T-helper 2 cell treated with Interferon-gamma antibody and Interleukin-4, amounts not matched to agents 5 μg/mL and 100 μg/mL, for 36 hours (primary cell): Measurements from ENCODE around the gene C2orf74.
"Not testable (repeated sequence)": the region's sequence is repeated elsewhere in the genome, so short reads cannot be mapped to it uniquely, and the experiment has no call there.

Experiments used
- DNase-seq: peaks from one replicate; pipeline ENCODE4 v3.0.0; 2021; ENCODE audit warnings: low spot score
- H3K27ac Mint-ChIP-seq: one replicate; pipeline ENCODE4 v1.8.0; 2021; ENCODE audit warnings: mild to moderate bottlenecking, mixed read lengths
- H3K27me3 Mint-ChIP-seq: one replicate; pipeline ENCODE4 v1.8.0; 2021; ENCODE audit warnings: low read depth, mixed read lengths
- H3K36me3 Mint-ChIP-seq: one replicate; pipeline ENCODE4 v1.8.0; 2021; ENCODE audit warnings: low read depth, mixed read lengths
- H3K4me1 Mint-ChIP-seq: one replicate; pipeline ENCODE4 v1.8.0; 2021; ENCODE audit warnings: low read depth, mixed read lengths
- H3K4me3 Mint-ChIP-seq: one replicate; pipeline ENCODE4 v1.8.0; 2022; ENCODE audit warnings: mild to moderate bottlenecking, moderate library complexity, mixed read lengths
- H3K9me3 Mint-ChIP-seq: one replicate; pipeline ENCODE4 v1.8.0; 2021; ENCODE audit warnings: mixed read lengths

Gene C2orf74

GRCh38 chr2:61151436-61151835, 10.6 kb upstream of the C2orf74 start:
- Mint-ChIP-seq H3K4me1 (peaks cover 2% of the 10 kb centered on the region), H3K4me3 (no peak overlapping the region), H3K27me3 (no peaks in the 10 kb centered on the region), H3K36me3 (peaks cover 17% of the 10 kb centered on the region), H3K27ac (no peak overlapping the region), H3K9me3 (no peaks in the 10 kb centered on the region)
- DNase-seq: no peak

DNA sequence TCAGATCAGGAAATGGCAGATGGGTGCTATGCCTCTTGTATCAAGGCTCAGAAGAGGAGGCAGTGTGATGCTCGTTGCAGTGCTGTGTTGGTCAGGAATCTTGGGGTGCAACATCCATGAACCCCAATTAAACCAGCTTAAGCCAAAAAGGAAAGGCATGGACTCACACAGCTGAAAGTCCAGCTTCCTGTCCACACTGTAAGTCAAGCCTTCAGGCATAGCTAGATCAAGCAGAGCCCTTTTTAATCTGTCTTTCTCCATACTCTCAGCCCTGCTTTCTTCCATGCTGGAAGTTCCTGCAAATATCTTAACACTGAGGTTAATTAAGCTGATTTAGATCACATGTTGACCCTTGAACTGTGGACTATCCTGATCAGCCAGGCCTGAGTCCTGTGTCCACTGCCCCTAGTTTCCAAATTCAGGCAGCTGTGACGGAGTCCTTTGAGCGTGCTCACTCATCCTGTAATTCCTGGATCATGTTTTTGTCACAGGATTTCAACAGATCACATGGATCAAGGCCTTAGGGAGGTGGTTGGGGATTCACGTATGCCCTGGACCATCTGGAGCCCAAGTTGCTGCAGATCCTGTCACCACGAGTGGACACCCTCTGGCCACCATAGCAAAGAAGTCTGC, 4.5 kb upstream of the C2orf74 start:
- Mint-ChIP-seq H3K4me1 (peaks cover 3% of the 10 kb centered on the region), H3K27ac (no peak overlapping the region), H3K36me3 (peaks cover 25% of the 10 kb centered on the region), H3K27me3 (no peaks in the 10 kb centered on the region), H3K9me3 (peaks cover 8% of the 10 kb centered on the region), H3K4me3 (no peak overlapping the region)
- DNase-seq: no peak

GRCh38 chr2:61158356-61158955, 3.5 kb upstream of the C2orf74 start:
- Mint-ChIP-seq H3K4me3 (no peak overlapping the region), H3K27ac (no peak overlapping the region), H3K4me1 (peaks cover 7% of the 10 kb centered on the region), H3K9me3 (peaks cover 8% of the 10 kb centered on the region), H3K27me3 (no peaks in the 10 kb centered on the region), H3K36me3 (peaks cover 30% of the 10 kb centered on the region)
- no peak for DNase-seq

GRCh38 chr2:61162721-61163120, 733 bp downstream of the C2orf74 start:
- H3K9me3 Mint-ChIP-seq: peaks cover 8% of the 10 kb centered on the region
- H3K4me3 Mint-ChIP-seq: no peak overlapping the region
- DNase-seq: no peak
- H3K27me3 Mint-ChIP-seq: no peaks in the 10 kb centered on the region
- H3K36me3 Mint-ChIP-seq: peaks cover 43% of the 10 kb centered on the region
- H3K4me1 Mint-ChIP-seq: peaks cover 7% of the 10 kb centered on the region
- peak overlapping the region; percentile 62 for H3K27ac Mint-ChIP-seq

- not testable (repeated sequence) for H3K27ac Mint-ChIP-seq, H3K4me3 Mint-ChIP-seq, DNase-seq, H3K27me3 Mint-ChIP-seq, H3K4me1 Mint-ChIP-seq, H3K9me3 Mint-ChIP-seq
- peaks cover 30% of the 10 kb centered on the region for H3K36me3 Mint-ChIP-seq
Observed at GRCh38 chr2:61165082-61165481, 3.1 kb downstream of the C2orf74 start.

DNA sequence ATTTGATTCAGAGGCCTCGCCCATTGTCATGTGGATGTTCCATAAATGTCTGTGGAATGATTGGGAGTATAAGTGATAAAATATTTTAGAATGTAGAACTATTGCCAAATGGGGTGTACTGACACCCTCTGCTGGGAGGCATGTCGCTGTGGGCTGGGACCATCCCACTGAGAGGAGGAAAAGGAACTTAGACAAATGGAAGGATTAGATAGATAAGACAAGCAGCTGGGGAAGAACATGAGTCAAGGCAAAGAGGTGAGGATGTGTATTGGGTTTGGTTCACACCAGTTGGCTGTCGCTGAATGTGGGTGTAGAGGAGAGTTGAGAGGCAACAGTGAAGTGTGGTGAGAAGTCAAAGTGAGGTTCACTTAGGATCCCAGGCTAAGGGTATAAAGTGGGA, 4.0 kb downstream of the C2orf74 start:
- H3K27me3 Mint-ChIP-seq: no peaks in the 10 kb centered on the region
- H3K36me3 Mint-ChIP-seq: peaks cover 26% of the 10 kb centered on the region
- peaks cover 4% of the 10 kb centered on the region for H3K4me1 Mint-ChIP-seq
- DNase-seq: no peak
- no peak overlapping the region for H3K27ac Mint-ChIP-seq
- H3K9me3 Mint-ChIP-seq: no peaks in the 10 kb centered on the region
- H3K4me3 Mint-ChIP-seq: no peak overlapping the region

DNA sequence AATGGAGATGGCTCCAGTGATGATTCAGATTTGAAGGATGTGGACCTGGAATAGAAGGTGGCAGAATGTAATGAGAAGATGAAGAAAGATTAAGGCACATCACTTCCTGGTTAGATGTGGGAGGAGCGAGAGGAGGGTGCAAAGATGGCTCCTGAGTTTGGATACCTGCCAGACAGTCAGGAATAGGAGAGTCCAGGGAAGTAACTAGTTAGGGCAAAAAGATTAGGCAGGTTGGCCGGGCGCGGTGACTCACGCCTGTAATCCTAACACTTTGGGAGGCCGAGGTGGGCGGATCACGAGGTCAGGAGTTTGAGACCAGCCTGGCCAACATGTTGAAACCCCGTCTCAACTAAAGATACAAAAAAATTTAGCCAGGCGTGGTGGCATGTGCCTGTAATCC, 5.6 kb downstream of the C2orf74 start:
- Mint-ChIP-seq H3K9me3 (no peaks in the 10 kb centered on the region), H3K36me3 (peaks cover 21% of the 10 kb centered on the region), H3K4me3 (no peak overlapping the region), H3K4me1 (peaks cover 4% of the 10 kb centered on the region), H3K27ac (no peak overlapping the region), H3K27me3 (no peaks in the 10 kb centered on the region)
- DNase-seq: no peak

DNA sequence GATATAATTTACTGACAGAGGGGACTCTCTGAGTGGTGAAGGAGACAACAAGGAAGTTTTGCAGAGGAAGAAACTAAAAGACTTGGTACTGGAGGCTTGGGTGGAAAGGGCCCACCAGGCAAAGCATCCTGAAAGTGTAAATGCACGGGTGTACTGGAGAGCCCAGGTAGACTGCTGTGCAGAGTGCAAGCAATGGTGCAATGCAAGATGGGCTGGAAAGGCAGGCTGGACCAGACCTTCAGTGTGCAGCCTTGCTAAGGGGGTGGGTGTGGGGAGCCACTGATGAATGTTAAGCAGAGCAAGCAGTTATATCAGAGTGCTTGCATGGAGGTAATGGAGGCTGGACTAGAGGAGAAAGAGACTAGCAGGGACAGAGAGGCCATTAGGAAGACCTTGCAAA, 10.7 kb downstream of the C2orf74 start:
- Mint-ChIP-seq H3K27me3 (peaks cover 9% of the 10 kb centered on the region), H3K4me1 (peaks cover 9% of the 10 kb centered on the region), H3K9me3 (no peaks in the 10 kb centered on the region), H3K27ac (no peak overlapping the region), H3K36me3 (peaks cover under 1% of the 10 kb centered on the region), H3K4me3 (no peak overlapping the region)
- DNase-seq: no peak

GRCh38 chr2:61173116-61173515, 11.1 kb downstream of the C2orf74 start:
- DNase-seq: no peak
- Mint-ChIP-seq H3K27me3 (peaks cover 9% of the 10 kb centered on the region), H3K4me1 (peaks cover 11% of the 10 kb centered on the region), H3K27ac (no peak overlapping the region), H3K9me3 (no peaks in the 10 kb centered on the region), H3K4me3 (no peak overlapping the region), H3K36me3 (peaks cover 2% of the 10 kb centered on the region)

DNA sequence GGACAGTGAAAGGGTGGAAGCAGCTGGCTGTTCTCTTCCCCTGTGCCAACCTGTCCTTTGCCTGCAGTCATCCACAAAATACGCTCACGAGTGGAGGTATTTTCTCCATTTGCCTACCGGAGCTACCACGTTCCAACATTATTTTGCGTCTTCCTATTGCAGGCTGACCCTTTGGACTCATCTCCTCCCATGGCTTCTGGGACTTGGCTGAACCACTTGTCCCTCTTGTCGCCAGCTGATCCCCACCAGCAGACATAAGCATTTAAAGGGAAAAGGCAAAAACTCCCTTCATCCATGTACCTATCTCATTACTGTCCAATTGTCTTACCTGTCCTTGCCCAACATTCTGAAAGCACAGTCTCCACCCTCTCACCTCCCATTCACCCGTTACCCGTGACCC, 13.0 kb downstream of the C2orf74 start:
- DNase-seq: no peak
- H3K4me1 Mint-ChIP-seq: peaks cover 30% of the 10 kb centered on the region
- H3K27me3 Mint-ChIP-seq: peaks cover 9% of the 10 kb centered on the region
- no peak overlapping the region for H3K4me3 Mint-ChIP-seq
- H3K9me3 Mint-ChIP-seq: no peaks in the 10 kb centered on the region
- H3K36me3 Mint-ChIP-seq: peaks cover 21% of the 10 kb centered on the region
- H3K27ac Mint-ChIP-seq: no peak overlapping the region

DNA sequence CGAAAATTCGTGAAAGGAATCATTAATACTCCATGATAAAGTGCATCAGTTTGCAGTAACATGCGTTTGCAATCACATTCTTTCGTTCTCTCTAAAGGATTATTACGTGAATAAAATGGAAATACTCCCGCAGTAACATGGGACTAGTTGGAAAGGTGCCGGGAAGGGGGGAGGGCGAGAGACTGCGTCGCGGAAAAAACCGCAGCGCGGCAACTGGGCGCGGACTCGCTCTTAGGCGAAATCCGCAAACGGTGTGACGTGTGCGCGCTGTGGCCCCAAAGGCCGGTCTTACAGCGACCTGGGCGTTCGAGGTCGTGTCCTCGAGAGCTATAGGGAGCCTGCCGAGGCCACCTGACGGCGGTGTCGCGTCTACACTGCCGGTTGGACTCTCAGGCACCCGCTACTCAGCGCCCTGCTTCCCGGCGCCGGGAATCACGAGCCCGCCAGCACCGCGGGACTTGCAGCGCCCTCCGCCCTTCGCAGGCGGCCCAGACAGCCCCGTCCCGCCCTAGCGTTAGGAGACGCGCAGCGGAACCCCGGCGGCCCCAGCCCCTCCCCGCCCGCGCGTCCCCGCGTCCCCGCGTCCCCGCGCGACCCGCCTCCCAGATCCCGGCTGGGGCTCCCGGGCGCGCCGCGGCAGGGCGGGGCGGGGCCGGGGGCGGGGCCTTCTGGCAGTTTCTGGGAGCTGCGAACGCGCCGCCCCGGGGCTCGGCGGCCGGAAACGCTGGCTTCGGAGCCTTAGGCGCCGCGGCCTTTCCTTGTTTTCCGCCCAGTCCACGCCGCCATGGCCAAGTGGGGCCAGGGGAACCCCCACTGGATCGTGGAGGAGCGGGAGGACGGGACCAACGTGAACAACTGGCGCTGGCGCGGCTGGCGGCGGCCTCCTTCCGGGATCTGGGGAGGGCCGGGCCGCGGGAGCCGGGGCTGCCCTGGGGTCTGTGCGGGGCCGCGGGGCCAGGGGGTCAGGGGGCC, 15.1 kb downstream of the C2orf74 start:
- H3K27ac Mint-ChIP-seq: peak overlapping the region; percentile 91
- no peaks in the 10 kb centered on the region for H3K9me3 Mint-ChIP-seq
- H3K27me3 Mint-ChIP-seq: peaks cover 9% of the 10 kb centered on the region
- H3K4me3 Mint-ChIP-seq: peak overlapping the region; percentile 87
- peaks cover 47% of the 10 kb centered on the region for H3K4me1 Mint-ChIP-seq
- peak; percentile 95 for DNase-seq
- peaks cover 39% of the 10 kb centered on the region for H3K36me3 Mint-ChIP-seq

DNA sequence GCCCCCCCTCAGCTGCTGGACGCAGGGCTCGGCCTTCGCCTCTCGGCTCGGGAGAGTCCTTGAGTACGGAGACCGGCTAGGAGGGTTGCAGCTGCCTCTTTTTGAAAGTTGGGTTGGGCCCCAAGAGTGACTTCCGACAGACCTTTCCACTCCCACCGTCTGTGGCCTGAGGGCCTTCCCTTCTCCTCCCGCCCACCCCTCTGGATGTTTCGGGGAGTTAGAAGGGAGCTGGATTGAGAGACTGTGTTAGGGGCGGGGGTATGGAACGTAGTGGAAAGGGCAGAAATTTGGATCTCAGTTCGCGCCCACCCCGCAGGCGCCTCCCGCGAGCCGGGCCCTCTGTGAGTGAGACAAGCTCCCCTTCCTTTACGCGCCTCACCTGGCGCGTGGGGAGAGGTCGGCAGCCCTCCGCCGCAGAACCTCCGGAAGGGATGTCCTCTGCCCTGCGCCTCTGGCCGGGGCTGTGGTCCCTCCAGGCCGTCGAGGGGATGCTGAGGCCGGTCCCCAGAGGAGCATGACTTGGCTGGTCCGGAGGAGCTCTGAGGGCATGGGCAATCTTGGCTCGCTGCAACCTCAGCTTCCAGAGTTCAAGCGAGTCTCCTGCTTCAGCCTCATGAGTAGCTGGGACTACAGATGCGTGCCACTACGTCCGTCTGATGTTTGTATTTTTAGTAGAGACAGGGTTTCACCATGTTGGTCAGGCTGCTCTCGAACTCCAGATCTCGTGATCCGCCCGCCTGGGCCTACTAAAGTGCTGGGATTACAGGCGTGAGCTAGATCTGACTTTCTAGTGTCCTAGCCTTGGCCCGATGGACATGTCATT, 15.9 kb downstream of the C2orf74 start:
- H3K36me3 Mint-ChIP-seq: peaks cover 47% of the 10 kb centered on the region
- H3K4me3 Mint-ChIP-seq: peak overlapping the region; percentile 95
- peak overlapping the region; percentile 97 for H3K27ac Mint-ChIP-seq
- peaks cover 51% of the 10 kb centered on the region for H3K4me1 Mint-ChIP-seq
- no peaks in the 10 kb centered on the region for H3K9me3 Mint-ChIP-seq
- DNase-seq: peak; percentile 26
- H3K27me3 Mint-ChIP-seq: peaks cover 9% of the 10 kb centered on the region

DNA sequence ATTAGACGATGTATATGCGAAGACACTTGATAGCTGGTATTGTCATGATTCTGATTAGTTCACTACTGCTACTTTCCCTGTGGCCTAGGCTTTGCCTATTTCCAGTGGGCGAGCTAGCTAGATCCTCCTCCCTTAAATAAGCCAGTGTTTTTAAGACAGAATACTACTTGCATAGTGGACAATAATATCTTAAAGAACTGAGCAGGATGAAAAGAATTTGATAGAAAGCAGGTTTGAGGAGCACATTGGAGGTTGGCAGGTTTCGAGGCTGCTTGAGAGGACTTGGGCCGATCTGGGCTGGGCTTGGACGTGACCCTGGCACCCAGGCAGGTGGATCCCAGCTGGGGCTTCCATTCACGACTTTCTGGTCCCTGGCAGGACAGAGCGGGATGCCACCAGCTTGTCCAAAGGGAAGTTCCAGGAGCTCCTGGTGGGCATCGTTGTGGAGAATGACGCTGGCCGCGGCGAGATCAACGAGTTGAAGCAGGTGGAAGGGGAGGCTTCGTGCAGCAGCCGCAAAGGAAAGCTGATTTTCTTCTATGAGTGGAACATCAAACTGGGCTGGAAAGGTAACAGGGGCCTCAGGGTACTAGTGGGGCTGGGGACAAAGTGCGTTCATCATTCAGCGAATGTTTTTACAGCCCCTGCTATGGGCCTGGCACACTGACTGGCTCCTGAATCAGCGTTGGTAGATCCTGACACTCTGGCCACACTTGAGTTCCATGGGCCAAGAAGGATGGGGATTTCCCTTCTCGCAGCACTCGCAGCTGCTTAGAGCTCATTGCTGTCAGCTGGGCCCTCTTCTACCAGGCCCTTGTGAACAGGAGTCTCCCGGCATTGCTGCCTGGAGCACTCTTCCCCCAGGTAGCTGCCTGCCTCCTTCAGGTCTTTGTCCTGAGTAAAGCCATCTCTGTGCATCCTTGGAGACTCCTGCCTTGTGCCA, 16.9 kb downstream of the C2orf74 start:
- peaks cover 56% of the 10 kb centered on the region for H3K4me1 Mint-ChIP-seq
- peak overlapping the region; percentile 95 for H3K4me3 Mint-ChIP-seq
- no peaks in the 10 kb centered on the region for H3K9me3 Mint-ChIP-seq
- H3K27ac Mint-ChIP-seq: peak overlapping the region; percentile 91
- no peak for DNase-seq
- peaks cover 56% of the 10 kb centered on the region for H3K36me3 Mint-ChIP-seq
- peaks cover 9% of the 10 kb centered on the region for H3K27me3 Mint-ChIP-seq
